ENCODE results near the gene JUP. TPM values are rescaled to one million over a fixed set of nuclear protein-coding genes. Genes with fewer than 3 reads are reported as not detected.

The JUP gene
- total RNA-seq, 2 donors from 2014 or later = 317 to 353 TPM

DNA sequence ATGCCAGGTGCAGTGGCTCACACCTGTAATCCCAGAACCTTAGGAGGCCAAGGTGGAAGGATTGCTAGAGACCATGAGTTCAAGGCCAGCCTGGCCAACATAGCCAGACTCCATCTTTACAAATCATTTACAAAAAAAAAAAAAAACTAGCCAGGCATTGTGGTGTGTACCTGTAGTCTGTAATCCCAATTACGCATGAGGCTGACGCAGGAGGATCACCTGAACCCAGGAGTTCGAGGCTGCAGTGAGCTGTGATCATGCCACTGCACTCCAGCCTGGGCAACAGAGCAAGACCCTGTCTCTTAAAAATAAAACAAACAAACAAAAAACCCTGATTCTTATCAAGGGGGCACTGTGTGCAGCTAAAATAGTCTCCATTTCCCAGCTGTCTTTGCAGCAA, 35.2 kb downstream of the JUP start:
- TF ChIP-seq, protein P1, sequence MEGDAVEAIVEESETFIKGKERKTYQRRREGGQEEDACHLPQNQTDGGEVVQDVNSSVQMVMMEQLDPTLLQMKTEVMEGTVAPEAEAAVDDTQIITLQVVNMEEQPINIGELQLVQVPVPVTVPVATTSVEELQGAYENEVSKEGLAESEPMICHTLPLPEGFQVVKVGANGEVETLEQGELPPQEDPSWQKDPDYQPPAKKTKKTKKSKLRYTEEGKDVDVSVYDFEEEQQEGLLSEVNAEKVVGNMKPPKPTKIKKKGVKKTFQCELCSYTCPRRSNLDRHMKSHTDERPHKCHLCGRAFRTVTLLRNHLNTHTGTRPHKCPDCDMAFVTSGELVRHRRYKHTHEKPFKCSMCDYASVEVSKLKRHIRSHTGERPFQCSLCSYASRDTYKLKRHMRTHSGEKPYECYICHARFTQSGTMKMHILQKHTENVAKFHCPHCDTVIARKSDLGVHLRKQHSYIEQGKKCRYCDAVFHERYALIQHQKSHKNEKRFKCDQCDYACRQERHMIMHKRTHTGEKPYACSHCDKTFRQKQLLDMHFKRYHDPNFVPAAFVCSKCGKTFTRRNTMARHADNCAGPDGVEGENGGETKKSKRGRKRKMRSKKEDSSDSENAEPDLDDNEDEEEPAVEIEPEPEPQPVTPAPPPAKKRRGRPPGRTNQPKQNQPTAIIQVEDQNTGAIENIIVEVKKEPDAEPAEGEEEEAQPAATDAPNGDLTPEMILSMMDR (IDR thresholded peaks at IDR 0.05) = no peak
- intact Hi-C loops (cut with DNase I) = no loop called here
- no peak overlapping the region for H3K9ac ChIP-seq (ENCODE audit: low read depth in 2 of 2, low read length in 2 of 2)
- no peaks in the 10 kb centered on the region for H3K4me1 ChIP-seq
- no peak overlapping the region for H3K27ac ChIP-seq
- H3K9me3 ChIP-seq = no peaks in the 10 kb centered on the region
- H3K36me3 ChIP-seq = no peaks in the 10 kb centered on the region
- H3K27me3 ChIP-seq = no peaks in the 10 kb centered on the region
- H3K4me3 ChIP-seq = no peak overlapping the region
- no peak for DNase-seq

DNA sequence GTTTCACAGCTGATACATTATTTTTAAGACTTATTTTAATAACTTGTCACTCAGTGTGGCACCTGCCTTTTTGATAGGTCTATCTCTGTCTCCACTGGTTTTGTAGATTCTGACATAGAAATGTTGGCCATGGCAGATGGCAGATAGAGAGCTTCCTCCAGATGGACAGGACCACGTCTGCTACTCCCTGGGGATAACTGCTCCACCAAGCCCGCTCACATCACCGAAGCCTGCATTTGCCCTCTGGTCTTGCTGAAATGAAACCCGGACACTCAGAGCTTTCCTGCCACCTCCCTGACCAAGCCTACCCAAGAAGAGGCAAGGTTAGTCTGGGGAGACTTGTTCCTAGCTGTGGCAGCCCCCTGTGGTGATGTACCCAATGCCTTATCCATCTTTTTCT, 35.6 kb downstream of the JUP start:
- no peak for DNase-seq
- H3K9ac ChIP-seq (ENCODE audit: low read depth in 2 of 2, low read length in 2 of 2) = no peak overlapping the region
- no peaks in the 10 kb centered on the region for H3K27me3 ChIP-seq
- no peaks in the 10 kb centered on the region for H3K9me3 ChIP-seq
- intact Hi-C loops (cut with DNase I) = no loop called here
- TF ChIP-seq, protein P1 (IDR thresholded peaks at IDR 0.05) = no peak
- no peak overlapping the region for H3K27ac ChIP-seq
- no peaks in the 10 kb centered on the region for H3K4me1 ChIP-seq
- H3K36me3 ChIP-seq = no peaks in the 10 kb centered on the region
- no peak overlapping the region for H3K4me3 ChIP-seq

DNA sequence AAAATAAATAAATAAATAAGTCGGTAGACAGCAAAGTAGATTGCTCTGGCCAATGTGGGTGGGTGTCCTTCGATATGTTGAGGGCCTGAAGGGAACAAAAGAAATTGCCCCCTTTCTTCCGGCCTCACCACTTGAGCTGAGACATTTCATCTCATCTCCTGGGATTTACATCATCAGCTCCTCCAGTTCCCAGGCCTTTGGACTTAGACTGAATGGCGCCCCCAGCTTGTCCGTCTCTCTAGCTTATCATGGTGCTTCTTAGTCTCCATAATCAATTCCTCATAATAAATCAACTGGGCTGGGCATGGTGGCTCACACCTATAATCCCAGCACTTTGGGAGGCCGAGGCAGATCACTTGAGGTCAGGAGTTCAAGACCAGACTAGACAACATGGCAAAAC, 38.2 kb downstream of the JUP start:
- H3K36me3 ChIP-seq = no peaks in the 10 kb centered on the region
- no peak overlapping the region for H3K9ac ChIP-seq (ENCODE audit: low read depth in 2 of 2, low read length in 2 of 2)
- H3K9me3 ChIP-seq = no peaks in the 10 kb centered on the region
- intact Hi-C loops (cut with DNase I) = loop anchor here (10.0 kb wide), 1 partner anchor 137 kb away; no protein-coding TSS in a partner anchor
- TF ChIP-seq, protein P1 (IDR thresholded peaks at IDR 0.05) = no peak
- H3K27me3 ChIP-seq = no peaks in the 10 kb centered on the region
- H3K4me1 ChIP-seq = no peaks in the 10 kb centered on the region
- H3K27ac ChIP-seq = no peak overlapping the region
- H3K4me3 ChIP-seq = no peak overlapping the region
- DNase-seq = no peak

DNA sequence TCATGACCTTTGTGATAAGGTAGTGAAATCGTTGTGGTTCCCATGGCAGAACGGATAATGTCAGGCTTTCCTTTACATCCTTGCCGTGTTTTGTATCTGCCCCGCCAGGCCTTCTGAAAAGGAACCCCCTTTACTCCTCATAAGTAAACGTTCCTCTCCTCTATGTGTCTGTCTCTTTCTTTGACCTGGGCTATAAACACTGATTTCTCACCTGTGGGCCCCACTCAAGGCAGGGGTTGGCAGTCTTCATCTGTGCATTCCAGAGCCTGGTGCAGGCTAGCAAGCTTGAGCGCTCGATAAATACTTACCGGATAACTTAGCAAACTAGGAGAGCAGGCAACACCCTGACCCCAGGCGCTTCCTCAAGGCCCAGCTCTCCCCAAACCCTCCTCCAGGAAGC, 44.8 kb downstream of the JUP start:
- Histone ChIP-seq H3K36me3 (no peaks in the 10 kb centered on the region), H3K27me3 (peaks cover 10% of the 10 kb centered on the region), H3K4me3 (no peak overlapping the region), H3K9ac (ENCODE audit: low read depth in 2 of 2, low read length in 2 of 2) (no peak overlapping the region), H3K9me3 (no peaks in the 10 kb centered on the region), H3K27ac (no peak overlapping the region), H3K4me1 (no peaks in the 10 kb centered on the region)
- no peak for DNase-seq
- intact Hi-C loops (cut with DNase I) = loop anchor here (10.0 kb wide), 1 partner anchor 143 kb away; no protein-coding TSS in a partner anchor
- TF ChIP-seq, protein P1 (IDR thresholded peaks at IDR 0.05) = no peak

DNA sequence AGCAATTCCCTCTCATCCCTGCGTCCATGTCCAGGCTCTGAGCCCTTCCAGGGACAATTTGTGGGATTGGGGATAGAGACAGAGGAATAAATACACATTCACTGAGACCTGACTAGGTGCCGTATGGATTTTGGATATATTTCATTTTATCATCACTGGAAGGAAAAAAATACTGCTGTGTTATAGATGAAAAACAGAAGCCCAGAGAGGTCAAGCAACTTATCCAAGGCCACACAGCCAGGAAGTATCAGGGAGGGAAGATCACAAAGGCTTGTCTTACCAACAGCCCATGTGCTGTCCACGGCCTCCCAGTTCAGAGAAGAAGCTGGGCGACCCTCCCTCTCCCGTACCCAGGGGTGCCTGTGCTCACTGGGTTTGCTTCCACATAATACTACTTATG, 46.0 kb downstream of the JUP start:
- H3K9ac ChIP-seq (ENCODE audit: low read depth in 2 of 2, low read length in 2 of 2) = no peak overlapping the region
- H3K27ac ChIP-seq = no peak overlapping the region
- TF ChIP-seq, protein P1 (IDR thresholded peaks at IDR 0.05) = no peak
- DNase-seq = no peak
- intact Hi-C loops (cut with DNase I) = loop anchor here (10.0 kb wide), 1 partner anchor 144 kb away; no protein-coding TSS in a partner anchor
- H3K36me3 ChIP-seq = no peaks in the 10 kb centered on the region
- no peaks in the 10 kb centered on the region for H3K4me1 ChIP-seq
- H3K9me3 ChIP-seq = no peaks in the 10 kb centered on the region
- H3K27me3 ChIP-seq = peaks cover 22% of the 10 kb centered on the region
- H3K4me3 ChIP-seq = no peak overlapping the region

Measured in colonic mucosa (tissue), 4 donors.